ENCODE data around the gene PHLDA3. TPM values are rescaled to one million over a fixed set of nuclear protein-coding genes. Genes with fewer than 3 reads are reported as not detected.

The PHLDA3 gene
- total RNA-seq, 2 donors from 2014 or later: 25.2 to 48.8 TPM

- no peak for TF ChIP-seq POLR2A (IDR thresholded peaks at IDR 0.05)
- TF ChIP-seq, protein P1, sequence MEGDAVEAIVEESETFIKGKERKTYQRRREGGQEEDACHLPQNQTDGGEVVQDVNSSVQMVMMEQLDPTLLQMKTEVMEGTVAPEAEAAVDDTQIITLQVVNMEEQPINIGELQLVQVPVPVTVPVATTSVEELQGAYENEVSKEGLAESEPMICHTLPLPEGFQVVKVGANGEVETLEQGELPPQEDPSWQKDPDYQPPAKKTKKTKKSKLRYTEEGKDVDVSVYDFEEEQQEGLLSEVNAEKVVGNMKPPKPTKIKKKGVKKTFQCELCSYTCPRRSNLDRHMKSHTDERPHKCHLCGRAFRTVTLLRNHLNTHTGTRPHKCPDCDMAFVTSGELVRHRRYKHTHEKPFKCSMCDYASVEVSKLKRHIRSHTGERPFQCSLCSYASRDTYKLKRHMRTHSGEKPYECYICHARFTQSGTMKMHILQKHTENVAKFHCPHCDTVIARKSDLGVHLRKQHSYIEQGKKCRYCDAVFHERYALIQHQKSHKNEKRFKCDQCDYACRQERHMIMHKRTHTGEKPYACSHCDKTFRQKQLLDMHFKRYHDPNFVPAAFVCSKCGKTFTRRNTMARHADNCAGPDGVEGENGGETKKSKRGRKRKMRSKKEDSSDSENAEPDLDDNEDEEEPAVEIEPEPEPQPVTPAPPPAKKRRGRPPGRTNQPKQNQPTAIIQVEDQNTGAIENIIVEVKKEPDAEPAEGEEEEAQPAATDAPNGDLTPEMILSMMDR (IDR thresholded peaks at IDR 0.05): no peak
- 93 to 100% methylated on average over 1 of the region's 1 CpG for whole genome bisulfite sequencing, 2 donors
- DNase-seq (no peak), ATAC-seq (no peak)
- H3K9me3 ChIP-seq: no peaks in the 10 kb centered on the region
- H3K27me3 ChIP-seq: no peaks in the 10 kb centered on the region
- H3K4me3 ChIP-seq: no peak overlapping the region
- H3K27ac ChIP-seq: peak overlapping the region in 2 of 4 donors; percentile 10 to 25
- no peaks in the 10 kb centered on the region for H3K36me3 ChIP-seq (replicated peaks in 1 of 2; ENCODE audit: insufficient read depth in 1 of 2, low read depth in 2 of 2)
- H3K4me1 ChIP-seq: peaks cover 45% of the 10 kb centered on the region
- intact Hi-C loops (cut with DNase I): loop anchor here (5.0 kb wide), 1 partner anchor 34 kb away; no protein-coding TSS in a partner anchor
These were observed 46.9 kb upstream of the PHLDA3 start for GRCh38 chr1:201515895-201516294.

GRCh38 chr1:201515062-201515750, 46.2 kb upstream of the PHLDA3 start:
- TF ChIP-seq, protein P1 (IDR thresholded peaks at IDR 0.05): no peak
- TF ChIP-seq POLR2A (IDR thresholded peaks at IDR 0.05): no peak
- Histone ChIP-seq H3K27me3 (no peaks in the 10 kb centered on the region), H3K27ac (peak overlapping the region in 3 of 4 donors; percentile 3 to 25 (median 10)), H3K36me3 (replicated peaks in 1 of 2; ENCODE audit: insufficient read depth in 1 of 2, low read depth in 2 of 2) (no peaks in the 10 kb centered on the region), H3K9me3 (no peaks in the 10 kb centered on the region), H3K4me3 (no peak overlapping the region), H3K4me1 (peaks cover 45% of the 10 kb centered on the region)
- DNase-seq (no peak), ATAC-seq (no peak)
- intact Hi-C loops (cut with DNase I): loop anchor here (5.0 kb wide), 1 partner anchor 33 kb away; no protein-coding TSS in a partner anchor
- WGBS, 2 donors: 40 to 41% methylated on average over 9 of the region's 9 CpGs

GRCh38 chr1:201514466-201514865, 45.5 kb upstream of the PHLDA3 start:
- H3K4me3 ChIP-seq: no peak overlapping the region
- intact Hi-C loops (cut with DNase I): no loop called here
- no peak for DNase-seq
- no peaks in the 10 kb centered on the region for H3K9me3 ChIP-seq
- H3K27me3 ChIP-seq: no peaks in the 10 kb centered on the region
- no peak for TF ChIP-seq POLR2A (IDR thresholded peaks at IDR 0.05)
- TF ChIP-seq, protein P1 (IDR thresholded peaks at IDR 0.05): no peak
- 92% methylated on average over 2 of the region's 2 CpGs; no CpG with 5 or more reads in 1 of the 2 donors for WGBS, 2 donors
- H3K4me1 ChIP-seq: peaks cover 45% of the 10 kb centered on the region
- H3K36me3 ChIP-seq (replicated peaks in 1 of 2; ENCODE audit: insufficient read depth in 1 of 2, low read depth in 2 of 2): no peaks in the 10 kb centered on the region
- peak overlapping the region in 3 of 4 donors; percentile 3 to 25 (median 9) for H3K27ac ChIP-seq
- ATAC-seq: no peak

DNA sequence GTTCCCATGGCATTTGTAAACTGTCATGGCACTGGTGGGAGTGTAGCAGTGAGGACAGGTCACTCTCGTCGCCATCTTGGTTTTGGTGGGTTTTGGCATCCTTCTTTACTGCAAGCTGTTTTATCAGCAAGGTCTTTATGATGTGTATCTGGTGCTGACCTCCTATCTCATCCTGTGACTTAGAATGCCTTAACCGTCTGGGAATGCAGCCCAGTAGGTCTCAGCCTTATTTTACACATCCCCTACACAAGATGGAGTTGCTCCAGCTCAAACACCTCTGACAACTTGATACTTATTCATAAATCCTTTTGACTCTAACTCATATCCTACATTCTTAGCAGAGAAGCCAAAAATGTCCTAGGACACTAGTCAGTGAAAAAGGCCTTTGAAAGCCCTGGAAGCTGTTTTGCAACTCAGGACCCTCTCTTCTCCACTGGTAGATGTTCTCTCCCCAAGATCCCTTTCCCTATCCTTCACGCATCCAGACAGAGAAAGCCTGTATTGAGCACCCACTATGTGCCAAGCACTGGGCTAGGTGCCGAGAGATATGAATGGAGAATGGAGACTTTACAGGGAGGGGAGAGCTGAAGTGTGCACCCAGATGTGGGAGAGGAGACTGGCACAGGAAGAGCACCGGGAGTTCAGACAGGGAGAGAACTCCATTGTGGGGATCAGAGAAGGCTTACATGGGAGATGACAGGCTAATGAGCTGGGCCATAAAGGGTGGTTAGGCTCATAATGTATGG, 44.7 kb upstream of the PHLDA3 start:
- no peak overlapping the region for H3K4me3 ChIP-seq
- H3K36me3 ChIP-seq (replicated peaks in 1 of 2; ENCODE audit: insufficient read depth in 1 of 2, low read depth in 2 of 2): no peaks in the 10 kb centered on the region
- DNase-seq: no peak
- TF ChIP-seq, protein P1 (IDR thresholded peaks at IDR 0.05): no peak
- no peak for TF ChIP-seq POLR2A (IDR thresholded peaks at IDR 0.05)
- no peaks in the 10 kb centered on the region for H3K9me3 ChIP-seq
- no peak for ATAC-seq
- peak overlapping the region in 1 of 4 donors; percentile 7 for H3K27ac ChIP-seq
- H3K4me1 ChIP-seq: peaks cover 45% of the 10 kb centered on the region
- no peaks in the 10 kb centered on the region for H3K27me3 ChIP-seq
- 91 to 92% methylated on average over 6 of the region's 6 CpGs for WGBS, 2 donors
- intact Hi-C loops (cut with DNase I): no loop called here
